Retina (tissue), 1 donor: ENCODE measurements around the gene SKI.
A peak's percentile ranks its signal among the peaks of the same experiment; 100 is the strongest.

ENCODE experiments used
- DNase-seq: peaks from one replicate; pipeline ENCODE4 v3.0.0-alpha.2; 2016

The SKI gene

GRCh38 chr1:2345297-2346075 lies 117.4 kb downstream of the SKI start:
- peak; percentile 6 for DNase-seq

DNA sequence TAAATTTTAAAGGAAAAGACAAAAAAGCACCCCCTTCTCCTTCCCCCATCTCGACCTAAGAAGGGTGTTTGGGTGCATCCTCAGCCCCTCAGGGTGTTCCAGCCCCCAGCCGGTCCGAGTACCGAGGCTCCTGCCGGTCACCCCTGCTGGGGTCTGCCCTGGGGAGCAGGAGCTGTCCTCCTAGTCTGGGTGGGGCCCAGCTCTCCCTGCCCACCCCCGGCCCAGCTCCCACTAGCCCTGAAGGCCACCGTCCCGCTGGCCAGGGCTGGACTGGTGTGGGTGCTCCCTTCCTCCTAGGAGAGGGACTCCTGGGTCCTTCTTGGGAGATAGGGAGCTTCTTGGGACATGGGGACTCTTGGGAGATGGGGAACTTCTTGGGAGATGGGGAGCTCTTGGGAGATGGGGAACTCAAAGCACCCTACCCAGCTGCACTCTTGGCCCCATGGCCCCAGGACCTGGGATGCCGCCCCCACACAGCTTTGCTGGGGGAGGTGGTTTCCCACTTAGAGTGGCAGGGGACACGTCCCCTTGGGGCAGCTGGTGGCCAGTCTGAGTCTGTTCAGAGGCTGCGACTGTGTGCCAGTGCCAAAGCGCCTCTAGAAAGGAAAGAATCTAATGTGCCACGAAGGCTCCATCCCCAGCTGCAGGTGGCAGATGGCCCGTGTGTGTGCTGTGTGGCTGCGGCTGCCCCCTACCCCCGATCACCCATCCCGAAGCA lies 118.7 kb downstream of the SKI start:
- DNase-seq = no peak

GRCh38 chr1:2347409-2347785 lies 119.3 kb downstream of the SKI start:
- peak; percentile 1 for DNase-seq

- peak; percentile 1 for DNase-seq
These were observed 119.8 kb downstream of the SKI start for GRCh38 chr1:2347896-2348295.

- DNase-seq = peak; percentile 9
These were observed 120.5 kb downstream of the SKI start for GRCh38 chr1:2348346-2349325.

DNA sequence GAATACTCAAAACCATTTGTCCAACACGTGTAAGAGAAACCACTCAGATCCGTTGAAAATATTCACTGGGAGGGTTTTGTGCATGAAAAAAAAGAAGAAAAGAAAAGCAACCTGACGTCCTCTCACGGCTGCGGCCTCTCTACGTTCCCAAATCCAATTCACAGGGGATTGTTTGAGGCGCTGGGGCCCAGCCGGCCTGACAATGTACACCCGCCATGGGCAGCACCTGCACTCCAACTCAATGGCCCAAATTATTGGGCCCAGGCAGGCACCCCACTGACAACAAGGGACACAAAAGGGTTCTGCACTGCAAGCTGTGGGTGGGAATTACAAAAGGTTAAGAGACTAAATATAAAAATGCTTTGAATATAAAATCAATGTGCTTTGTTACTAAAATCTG lies 121.7 kb downstream of the SKI start:
- peak; percentile 14 for DNase-seq

- DNase-seq = peak; percentile 6
These were observed 122.4 kb downstream of the SKI start for GRCh38 chr1:2350501-2350900.

DNA sequence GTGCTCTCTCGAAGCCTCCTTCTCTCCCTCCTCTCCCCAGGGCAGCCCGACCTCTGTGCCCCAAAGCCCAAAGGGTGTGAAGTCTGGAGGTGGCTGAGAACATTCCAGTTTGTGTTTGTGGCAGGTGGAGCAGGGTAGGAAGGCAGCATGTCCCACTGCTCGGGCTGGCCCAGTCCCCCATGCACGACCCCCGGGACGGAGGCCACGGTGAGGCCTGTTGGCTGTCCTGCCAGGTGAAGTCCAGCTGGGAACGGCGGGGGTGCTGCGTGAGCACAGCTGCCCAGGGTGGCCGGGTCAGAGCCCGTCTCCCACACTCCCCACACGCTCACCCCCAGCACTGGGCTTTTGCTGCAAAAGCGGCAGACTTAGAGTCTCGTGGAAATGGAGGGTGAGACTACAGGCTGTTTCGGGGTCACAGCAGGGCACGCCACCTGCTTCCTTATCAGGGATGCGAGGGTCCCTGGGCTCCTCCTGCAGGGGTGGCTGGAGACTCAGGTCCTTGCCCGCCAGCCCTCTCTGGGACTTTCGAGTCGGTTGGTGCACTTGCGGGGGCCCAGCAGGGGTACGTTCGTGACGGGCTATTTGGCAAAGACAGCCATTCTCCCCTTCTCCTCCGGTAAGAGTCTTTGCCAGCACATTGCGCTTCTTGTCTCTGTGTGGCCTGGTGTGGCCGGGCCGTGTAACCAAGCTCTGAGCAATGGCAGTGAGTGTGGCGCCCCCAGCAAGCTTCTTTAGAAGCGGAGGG lies 123.0 kb downstream of the SKI start:
- peak; percentile 9 for DNase-seq

DNA sequence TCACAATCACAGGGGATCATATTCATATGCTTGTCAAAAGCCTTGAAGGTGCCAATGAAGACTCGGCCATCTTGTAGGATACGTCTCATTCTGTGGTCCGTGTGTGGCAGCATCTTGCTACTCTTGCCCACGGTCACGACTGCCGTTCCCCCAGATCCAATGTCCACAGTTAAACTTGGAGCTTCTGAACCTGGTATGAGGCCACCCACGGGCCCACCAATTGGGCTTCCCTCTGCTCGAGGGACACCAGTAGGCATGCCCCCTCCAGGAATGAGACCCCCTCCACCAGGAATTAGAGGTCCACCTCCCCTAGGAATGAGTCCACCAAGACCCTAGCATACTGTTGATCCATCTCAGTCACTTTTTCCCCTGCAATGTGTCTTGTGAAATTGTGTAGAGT lies 123.6 kb downstream of the SKI start:
- DNase-seq = peak; percentile 1

- DNase-seq = peak; percentile 0
These were observed 124.3 kb downstream of the SKI start for GRCh38 chr1:2352341-2352896.

- DNase-seq = peak; percentile 1
These were observed 124.9 kb downstream of the SKI start for GRCh38 chr1:2352897-2353550.

DNA sequence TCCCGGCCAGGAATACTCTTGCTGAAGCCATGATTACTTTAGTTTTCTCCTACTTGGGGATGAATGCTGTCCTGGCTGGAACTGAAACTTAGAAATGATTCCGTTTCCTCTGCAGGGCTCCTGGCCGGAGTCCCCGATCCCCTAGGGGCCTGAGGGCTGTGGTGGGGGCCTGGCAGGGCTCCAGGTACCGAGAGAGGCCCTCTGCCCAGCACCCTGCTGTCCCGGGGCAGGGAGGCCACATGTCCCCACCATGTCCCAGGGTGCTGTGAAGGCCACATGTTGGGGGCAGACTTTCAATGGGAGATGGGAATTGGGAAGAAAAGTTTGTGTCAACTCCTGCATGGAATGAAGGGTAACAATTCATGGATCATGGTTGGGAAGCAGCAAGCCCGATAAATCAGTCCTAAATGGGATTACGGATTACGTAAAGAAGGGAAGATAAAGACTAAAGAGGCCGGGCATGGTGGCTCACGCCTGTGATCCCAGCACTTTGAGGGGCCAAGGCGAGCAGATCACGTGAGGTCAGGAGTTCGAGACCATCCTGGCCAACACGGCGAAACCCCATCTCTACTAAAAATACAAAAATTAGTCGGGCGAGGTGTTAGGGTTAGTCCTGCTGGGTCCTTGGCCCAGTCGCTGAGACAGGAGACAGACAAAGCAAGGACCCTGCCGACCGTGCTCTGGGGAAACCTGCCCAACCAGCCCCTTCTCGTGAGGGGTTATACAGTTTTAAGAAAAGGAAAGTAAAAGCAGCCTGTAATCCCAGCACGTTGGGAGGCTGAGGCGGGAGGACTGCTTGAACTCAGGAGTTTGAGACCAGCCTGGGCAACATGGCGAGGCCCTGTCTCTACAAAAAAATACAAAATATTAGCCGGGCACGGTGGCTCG lies 125.7 kb downstream of the SKI start:
- no peak for DNase-seq

DNA sequence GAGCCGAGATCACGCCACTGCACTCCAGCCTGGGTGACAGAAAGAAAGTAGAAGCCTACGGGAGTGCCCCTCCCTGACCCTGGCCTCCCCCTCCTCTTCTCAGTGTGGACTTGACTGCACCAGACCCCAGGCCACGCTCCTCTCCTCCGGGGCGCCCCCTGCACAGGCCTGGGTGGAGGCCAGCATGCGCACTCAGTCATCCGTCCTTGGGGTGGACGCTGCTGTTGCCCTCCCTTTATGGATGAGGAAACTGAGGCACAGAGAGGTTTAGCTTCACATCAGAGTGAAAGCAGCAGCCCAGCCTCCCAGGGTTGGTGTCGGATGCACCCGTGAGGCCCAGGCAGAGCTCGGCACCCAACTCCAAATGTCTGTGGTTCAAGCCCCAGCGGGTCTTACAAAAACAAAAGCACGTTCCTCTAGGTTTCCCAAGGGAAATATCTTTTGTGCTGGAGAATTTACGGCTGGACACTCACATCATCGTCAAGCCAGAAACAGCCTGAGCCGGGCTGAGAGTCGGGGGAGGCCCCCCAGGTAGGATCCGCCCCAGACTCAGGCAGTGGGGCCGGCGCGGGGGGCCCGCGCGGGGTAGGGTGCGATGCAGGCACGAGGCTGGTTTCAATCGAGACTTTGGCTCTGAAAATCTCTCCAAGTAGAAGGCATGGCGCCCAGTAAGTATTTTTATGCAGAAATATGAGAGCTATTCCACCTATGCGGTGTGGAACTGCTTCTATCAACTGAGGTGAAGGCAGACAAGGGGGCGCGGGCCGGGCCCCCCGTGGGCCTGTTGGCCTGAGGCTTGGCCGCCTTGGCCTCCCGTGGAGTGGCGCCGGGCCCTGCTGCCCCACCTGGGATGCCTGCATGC lies 126.6 kb downstream of the SKI start:
- peak; percentile 28 for DNase-seq

- DNase-seq = peak; percentile 21
These were observed 127.5 kb downstream of the SKI start for GRCh38 chr1:2355373-2356261.

DNA sequence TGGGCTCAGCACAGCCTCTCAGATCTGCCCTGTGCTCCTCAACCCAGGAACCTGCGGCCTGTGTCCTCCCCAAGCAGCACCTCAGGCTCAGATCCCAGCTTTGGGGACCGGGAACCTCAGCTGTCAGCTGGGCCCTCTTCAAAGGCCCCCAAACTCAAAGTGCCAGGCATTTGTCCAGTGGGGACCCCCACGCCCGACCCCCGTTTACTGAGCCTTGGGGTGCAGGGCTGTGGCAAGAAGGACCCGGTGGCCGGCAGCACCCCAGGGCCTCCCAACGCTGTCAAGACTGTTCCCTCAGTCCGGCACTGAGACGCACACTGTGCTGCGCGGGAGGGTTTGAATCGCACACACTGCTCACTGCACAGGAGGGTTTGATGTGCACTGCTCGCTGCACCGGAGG lies 128.3 kb downstream of the SKI start:
- peak; percentile 1 for DNase-seq

GRCh38 chr1:2356911-2357845 lies 129.1 kb downstream of the SKI start:
- peak; percentile 16 for DNase-seq

- DNase-seq = no peak
These were observed 130.0 kb downstream of the SKI start for GRCh38 chr1:2358072-2358471.
